Measurements from ENCODE around the gene VPS8.

The VPS8 gene, protein sequence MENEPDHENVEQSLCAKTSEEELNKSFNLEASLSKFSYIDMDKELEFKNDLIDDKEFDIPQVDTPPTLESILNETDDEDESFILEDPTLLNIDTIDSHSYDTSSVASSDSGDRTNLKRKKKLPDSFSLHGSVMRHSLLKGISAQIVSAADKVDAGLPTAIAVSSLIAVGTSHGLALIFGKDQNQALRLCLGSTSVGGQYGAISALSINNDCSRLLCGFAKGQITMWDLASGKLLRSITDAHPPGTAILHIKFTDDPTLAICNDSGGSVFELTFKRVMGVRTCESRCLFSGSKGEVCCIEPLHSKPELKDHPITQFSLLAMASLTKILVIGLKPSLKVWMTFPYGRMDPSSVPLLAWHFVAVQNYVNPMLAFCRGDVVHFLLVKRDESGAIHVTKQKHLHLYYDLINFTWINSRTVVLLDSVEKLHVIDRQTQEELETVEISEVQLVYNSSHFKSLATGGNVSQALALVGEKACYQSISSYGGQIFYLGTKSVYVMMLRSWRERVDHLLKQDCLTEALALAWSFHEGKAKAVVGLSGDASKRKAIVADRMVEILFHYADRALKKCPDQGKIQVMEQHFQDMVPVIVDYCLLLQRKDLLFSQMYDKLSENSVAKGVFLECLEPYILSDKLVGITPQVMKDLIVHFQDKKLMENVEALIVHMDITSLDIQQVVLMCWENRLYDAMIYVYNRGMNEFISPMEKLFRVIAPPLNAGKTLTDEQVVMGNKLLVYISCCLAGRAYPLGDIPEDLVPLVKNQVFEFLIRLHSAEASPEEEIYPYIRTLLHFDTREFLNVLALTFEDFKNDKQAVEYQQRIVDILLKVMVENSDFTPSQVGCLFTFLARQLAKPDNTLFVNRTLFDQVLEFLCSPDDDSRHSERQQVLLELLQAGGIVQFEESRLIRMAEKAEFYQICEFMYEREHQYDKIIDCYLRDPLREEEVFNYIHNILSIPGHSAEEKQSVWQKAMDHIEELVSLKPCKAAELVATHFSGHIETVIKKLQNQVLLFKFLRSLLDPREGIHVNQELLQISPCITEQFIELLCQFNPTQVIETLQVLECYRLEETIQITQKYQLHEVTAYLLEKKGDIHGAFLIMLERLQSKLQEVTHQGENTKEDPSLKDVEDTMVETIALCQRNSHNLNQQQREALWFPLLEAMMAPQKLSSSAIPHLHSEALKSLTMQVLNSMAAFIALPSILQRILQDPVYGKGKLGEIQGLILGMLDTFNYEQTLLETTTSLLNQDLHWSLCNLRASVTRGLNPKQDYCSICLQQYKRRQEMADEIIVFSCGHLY (N-terminal part only)

DNA sequence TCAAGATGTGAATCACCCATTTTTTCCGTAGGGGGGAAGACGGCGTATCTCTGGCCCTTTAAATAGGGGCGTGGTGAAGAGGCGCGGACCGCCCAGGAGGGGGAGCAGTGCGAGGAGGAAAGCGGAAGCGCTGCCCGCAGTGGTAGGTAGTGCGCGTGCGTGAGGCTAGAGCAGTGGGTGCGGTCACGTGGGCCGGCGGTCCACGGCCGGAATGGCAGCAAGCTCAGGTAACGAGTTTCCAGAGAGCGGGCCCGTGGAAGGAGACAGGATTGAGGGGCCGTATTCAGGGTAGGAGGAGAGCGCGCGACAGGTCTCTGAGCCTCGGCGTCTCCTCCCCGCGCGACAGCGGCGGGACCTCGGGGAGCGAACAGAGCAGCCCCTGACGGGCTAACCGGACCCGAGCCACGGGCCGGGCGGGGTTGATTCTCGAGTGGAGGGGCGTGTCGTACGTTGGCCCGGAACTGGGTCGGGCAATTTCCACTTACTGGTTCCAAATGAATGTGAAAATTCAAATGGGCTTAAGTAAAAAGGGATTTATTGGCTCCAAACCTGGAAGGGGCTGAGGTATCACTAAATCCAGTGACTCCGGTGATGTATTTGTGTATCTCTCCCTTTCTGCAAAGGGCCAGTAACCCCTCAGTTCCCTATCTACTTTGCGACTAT is at the start of gene VPS8:
TSS of gene VPS8 (plus strand) at position 168 of the 663 bp plus-strand sequence. CDS start 12,467 bp downstream, outside the sequence.
- peak; percentile 93 to 95 for DNase-seq (ENCODE audit: low read depth in 2 of 2)

DNA sequence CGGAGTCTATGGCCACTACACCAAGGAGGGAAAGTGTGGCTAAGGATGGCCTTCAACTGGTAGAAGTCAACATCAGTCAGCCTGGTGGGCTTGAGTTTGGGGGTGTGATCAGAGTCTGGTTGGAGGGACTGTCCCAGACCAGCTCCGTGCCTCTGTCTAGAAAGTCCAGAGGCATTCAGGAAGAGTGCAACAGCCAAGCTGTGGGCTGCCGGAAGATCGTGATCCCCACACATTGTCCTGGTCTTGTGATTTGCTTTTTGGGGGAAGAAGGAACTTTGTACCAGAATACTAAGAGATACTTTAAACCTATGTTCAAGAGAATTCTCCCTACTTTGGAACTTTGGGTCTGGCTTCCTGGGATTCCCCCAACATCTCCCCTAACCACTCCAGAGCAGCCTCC is 47.8 kb upstream of the VPS8 start:
- DNase-seq (ENCODE audit: low read depth in 2 of 2) = no peak

DNA sequence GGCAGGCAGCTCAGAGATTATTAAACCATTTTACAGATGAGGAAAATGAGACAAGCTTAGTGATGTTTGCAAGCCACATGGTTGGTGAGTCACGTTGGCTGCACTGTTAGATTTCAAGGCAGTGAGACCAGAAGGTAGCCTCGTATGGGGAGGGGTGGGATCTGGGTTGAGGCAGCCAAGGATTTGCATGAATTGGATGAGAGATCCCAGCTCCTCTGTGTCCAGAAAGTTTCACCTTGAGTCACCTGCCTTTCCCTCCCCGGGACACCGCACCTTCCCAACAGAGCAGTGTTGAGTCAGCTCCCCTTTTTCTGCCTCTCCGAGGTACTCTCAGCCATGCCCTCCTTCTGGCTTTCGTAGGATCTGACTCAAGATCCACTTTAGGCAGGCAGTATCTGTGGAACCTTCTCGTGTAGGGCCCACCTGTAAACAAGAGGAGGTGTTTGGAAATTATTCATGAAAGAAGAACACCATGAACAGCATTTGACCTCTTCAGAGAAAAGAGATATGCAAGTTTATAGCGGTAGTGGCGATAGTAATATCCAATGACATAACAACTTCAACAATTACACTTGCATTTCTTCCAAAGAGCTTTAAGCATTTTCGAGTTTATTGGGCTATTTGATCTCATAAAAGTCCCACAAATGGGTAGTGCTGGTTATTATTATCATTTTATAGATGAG is 46.8 kb upstream of the VPS8 start:
- no peak for DNase-seq (ENCODE audit: low read depth in 2 of 2)

DNA sequence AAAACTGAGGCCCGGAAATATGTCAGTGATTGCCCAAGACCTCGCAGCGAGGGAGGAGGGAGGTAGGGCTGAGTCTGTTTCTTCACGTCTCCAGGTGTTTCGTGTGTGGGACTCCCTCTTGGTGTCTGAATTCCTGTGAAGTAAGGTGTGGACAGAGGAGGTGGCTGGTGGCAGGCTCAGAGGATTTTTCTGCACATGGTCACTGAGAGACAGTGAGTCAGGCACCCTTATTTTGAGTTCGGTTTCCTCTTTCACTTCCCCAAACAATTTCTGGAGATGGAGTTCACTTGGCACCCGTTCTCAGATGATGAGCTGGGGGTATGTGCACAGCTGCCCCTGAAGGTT is 46.3 kb upstream of the VPS8 start:
- DNase-seq (ENCODE audit: low read depth in 2 of 2) = no peak

DNA sequence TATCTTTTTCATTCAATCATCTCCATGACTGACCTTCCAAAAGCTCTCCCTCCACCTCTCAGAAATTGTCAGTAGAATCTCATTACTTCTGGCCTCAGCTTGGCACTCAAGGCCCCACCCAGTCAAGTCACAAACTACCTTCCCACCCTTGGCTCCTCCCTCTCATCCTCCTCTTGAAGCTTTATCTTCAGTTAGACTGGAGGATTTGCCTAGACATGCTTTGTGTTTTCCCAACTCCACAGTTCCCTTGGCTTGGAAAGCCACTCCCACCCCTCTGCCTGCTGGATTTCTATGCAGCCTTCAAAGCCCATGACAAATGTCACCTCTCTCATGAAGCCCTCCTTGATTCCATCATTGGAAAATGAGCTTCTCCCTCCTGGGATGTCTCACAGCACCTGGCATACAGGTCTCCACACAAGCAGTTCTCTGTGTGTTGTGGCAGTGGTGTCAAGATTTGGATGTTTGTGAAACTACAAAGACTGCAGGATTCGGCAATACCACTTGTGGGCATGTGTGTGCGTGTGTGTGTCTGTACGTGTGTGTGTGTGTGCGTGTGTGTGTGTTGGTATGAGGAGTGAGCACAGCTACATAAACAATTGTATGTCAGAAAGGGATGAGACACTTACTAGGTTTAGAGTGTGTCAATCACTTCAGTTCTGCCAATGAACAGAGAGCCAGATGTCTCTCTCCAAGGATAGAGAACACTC is 45.3 kb upstream of the VPS8 start:
- DNase-seq (ENCODE audit: low read depth in 2 of 2) = no peak

DNA sequence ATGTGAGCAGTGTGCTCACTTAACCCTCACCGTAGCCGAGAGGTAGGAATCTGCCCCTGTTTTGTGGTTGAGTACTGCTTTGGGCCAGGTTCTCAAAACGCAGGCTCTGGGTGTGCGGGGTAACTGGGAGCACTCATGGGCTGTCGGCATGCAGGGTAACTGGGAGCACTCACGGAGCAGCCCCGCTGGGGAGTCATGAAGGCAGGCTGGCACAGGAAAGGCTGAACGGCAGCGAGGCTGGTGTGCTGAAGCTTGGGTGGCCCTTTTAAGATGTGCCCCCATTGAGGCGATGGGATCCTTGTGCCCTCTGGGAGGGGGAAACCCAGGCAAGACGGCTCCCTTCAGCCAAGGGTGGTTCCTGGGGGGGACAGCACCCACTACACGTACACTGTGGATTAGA is 44.6 kb upstream of the VPS8 start:
- no peak for DNase-seq (ENCODE audit: low read depth in 2 of 2)

DNA sequence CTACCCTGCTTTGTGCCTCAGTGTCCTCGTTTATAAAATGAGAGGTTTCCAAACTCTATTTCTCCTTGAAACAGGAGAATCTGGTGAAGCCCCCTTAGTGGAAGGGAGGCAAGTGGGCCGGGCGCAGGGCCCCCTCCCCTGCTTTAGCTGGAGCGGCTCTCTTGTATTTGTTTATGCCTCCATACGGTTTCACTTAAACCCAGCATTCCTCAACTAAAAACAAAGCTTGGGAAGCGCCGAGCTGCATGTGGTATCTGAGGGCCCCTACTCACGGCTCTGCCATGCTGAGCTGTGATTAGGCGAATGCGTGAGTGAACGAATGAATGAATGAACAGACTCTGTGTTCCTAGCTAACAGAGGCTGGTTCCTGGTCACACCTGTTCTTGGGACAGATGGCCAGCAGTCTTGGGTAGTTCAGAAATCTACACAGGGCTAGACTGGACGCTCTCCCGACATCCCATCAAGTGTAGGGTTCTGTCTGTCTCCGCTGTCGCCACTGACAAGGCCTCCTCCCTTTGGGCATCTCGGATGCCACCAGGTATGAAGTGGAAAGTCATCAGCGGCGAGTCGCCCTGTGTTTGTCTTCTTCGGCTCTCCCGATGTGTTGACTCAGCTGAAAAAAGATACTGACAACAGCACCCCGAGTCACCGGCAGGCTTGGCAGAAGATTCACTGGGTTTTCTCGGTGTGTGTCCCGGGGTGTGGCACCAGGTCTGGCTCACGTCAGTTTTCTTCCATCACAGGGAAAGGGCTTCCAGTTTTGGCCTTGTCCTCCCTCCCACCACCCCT is 42.4 kb upstream of the VPS8 start:
- no peak for DNase-seq (ENCODE audit: low read depth in 2 of 2)

DNA sequence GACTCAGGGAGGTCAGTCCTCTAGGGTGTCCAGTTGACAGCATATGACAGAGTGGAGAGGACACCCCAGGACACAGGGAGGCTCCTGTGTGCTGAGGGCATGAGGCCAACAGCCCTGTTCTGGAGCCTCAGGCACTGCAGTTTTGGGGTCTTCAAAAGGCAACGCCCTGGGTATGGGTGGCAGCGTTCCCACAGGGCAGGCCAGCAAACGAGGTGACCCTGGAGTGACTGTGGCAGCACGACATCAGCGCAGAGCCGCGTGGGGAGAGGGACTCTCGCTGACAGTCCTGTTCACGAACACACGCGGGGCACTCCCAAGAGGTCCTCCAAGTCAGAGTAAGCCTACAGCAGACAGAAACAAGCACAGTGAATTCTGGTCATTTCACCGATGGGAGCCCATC is 41.4 kb upstream of the VPS8 start:
- DNase-seq (ENCODE audit: low read depth in 2 of 2) = no peak

DNA sequence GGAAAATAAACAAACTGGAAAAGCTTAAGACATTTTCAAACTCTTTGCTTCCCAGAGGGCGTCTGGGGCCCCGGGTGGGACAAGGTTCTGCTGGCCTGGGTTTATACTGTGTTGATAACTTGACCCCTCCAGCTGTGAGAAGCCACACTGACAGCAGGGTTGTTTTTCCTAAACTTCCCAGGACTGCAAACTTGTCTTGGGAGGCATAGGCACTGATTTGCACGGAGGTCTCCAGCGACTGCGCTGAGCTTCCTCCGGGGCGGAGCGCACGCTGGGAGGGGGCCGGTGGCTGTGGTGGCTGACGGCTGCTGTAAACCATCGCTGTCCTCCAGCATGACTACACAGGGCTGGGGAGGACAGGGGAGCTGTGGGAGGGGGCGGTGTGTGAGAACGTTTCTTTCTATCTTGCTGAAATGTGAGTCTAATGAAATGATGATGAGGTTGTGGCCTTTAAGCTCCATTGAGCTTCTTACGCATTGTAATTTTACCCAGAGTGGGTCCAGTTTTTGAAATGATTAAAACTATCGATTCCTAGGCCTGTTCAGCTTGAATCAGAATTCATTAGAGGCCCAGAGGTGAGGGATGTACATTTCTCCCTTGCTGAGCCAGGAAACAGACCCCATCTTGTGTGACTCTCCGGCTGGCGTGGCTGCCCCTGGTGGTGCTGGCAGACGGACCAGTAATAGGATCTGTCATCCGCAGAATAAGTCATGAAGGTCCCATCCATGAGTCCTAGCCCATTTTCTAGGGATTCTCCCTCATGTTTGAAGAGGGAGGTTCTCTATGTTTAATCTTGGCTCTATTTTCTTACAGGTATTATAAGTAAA is 40.5 kb upstream of the VPS8 start:
- no peak for DNase-seq (ENCODE audit: low read depth in 2 of 2)

DNA sequence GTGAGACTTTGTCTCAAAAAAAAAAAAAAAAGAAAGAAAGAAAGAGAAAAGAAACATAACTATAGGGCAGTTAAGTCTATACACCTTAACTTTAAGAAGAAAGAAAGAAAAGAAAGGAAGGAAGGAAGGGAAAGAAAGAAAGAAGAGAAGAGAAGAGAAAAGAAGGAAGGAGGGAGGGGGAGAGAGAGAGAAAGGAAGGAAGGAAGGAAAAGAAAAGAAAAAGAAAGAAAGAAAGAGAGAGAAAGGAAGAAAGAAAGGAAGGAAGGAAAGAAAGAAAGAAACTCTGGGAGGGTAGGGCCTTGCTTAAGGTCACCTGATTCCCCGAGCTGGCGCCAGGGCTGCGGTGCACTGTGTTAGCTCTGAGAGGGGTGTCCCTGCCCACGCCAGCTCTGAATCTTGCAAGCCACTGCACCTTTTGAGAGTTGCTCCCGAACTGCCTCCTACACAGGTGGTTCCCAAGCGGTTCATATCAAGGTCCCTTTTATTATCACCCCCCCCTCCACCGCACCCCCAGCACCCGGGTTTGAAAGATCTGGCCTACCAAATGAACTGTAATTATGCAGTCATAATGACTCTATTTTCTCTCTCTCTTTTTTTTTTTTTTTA is 39.2 kb upstream of the VPS8 start:
- DNase-seq (ENCODE audit: low read depth in 2 of 2) = no peak

DNA sequence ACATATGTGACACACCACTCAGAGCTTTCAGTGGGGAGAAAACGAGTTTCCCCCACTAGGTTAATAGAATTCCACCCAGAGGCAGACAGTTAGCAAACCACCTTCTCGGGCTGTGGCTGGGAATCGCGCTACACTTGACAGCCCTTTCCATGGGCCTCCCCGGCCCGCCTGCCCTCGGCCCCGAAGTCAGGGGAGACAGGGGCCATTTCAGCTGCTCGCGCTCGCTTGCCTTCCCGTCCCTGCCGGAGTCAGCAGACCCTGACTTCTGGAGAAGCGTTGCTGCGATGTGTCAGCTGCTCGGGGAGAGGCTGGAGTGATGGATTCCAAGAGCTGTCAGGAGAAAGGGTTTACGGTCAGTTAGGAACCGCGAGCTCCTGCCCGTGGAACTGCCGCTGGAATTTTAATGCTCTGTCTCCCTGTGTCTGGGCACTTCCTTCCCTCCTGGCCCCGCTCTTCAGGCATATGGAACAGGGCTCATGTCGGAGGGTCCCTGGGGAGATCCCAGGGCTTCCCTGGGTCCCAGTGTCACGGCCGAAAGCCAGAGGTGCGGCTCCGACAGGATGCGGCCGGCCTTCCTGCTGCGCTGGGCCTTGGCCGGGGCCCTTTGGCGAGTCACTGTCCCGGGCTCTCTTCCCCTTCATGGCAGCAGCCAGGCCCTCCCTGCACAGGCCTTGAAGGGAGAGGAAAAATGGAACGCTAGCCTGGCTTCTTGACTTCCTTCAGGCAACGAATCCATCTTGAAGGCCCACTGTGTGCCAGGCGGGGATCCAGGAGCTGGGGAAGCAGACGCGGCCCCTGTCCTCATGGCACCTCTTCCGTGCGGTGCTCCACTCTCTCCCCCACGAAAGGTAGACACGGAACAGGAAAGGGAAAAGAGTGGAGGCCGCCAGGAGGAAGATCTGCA is 38.4 kb upstream of the VPS8 start:
- DNase-seq (ENCODE audit: low read depth in 2 of 2) = no peak

DNA sequence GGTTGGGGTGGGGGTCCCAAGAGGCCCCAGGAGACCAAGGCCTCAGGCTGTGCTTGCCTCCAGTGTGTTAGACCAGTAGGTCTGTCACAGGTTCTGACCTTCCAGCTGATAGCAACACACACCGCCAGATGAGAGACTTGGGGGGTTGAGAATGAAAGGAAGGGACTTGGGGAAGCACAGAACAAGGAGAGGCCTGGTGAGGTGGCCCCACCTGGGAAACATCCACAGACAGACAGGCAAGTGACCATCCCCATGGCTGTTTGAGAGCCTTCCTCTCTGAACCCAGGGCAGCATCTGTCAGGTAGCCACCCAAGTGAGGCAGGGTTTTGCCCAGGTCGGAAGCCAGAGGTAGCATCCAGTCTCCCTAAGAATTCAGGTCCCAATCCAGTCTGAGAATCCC is 35.0 kb upstream of the VPS8 start:
- DNase-seq (ENCODE audit: low read depth in 2 of 2) = no peak

DNA sequence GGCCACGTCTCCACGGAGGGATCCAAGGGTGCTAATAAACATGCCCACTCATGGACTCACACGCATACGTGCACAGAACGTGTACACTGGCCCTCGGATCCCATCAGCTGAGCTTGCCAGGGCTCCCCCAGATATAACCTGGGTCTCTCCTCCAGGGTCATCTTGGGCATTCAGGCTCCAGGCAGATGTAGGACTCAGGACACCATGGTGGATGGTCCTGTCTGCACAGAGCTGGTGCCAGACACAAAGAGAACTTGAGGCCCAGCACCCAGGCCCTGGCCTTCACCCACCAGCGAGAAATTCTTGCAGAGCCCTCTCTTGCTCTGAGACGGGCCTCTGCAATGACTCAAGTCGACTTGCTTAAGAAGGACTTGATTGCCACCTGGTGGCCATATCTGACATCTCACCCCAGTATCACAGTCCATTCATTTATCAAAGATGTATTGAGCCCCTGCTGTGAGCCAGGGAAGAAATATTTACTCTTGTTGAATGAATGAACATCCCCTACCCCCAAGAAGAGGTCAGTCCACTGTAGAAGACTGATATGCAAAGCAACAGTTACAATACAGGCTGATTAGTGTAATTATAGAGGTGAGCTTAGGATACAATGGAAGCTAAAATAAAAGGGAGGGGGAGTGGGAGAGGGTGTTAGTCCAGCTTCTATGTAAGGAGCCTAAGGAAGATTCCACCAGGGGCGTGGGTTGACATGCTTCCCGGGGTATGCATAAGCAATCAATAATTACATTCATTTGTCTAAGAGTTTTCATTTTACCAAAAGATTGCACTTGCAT is 34.2 kb upstream of the VPS8 start:
- peak; percentile 73 for DNase-seq (ENCODE audit: low read depth in 2 of 2)

DNA sequence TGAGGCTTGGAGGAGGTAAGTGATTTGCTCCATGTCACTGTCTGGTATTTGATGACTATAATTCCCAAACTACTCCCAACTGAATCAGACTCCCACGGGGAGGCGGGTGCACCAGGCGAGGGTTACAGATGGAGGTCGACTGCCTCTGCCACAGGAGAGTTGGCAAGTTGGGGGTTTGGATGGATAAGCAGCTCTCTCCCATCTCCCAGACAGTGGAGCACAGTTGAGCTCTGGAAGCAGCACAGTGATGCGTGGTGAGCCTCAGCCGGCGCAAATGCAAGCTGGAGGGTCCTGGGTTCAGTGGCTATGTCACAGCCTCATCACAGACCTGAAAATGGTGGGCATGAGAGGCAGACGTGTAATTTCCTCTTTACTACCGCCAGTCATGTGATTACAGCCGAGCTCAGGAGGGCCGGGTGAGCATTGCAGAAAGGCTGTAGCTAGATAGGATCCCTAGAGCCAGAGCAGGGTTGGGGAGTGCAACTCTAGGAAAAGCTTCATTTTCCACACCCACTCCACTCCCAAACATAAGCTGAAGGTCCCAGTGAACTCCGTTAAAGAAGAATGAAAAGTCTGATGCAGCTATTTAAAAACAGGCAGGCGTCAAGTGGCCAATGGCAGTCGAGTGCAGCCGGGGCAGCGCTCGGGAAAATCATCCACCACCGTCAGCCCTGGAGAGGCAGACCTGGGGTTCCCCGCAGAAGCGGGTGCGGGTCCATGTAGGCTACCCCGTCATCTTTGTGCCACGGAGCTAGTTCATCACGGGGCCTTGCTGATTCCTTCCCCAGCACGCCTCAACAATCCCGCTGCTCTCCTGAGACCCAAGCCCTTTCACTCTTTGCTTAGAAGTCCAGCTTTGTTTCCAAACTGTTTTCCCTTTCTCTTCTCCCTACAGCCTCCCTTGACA is 33.3 kb upstream of the VPS8 start:
- no peak for DNase-seq (ENCODE audit: low read depth in 2 of 2)

DNA sequence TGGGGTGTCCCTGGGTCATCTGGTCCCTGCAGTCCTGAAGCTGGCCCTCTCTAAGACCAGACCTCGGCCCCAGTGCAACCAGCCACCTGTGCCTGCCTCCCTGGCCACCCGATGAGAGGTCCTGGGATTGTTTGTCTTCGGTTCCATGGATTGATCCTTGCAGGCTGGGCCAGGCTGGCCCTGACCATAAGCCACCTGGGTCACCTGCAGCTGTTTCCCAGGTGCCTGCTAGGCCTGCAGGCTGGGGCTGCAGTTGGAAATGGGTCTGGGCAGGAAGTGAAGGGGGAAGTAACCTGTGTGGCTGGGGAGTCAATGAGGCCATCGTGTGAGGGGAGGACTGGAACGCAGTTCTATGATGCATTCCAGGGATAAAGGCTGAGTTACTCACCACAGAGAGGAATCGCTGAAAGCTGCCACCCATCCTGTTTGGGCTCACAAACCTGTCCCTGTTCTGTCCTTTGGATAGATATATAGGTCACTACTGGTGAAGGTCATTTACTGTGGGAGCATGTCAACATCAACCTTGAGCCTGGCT is 30.9 kb upstream of the VPS8 start:
- DNase-seq (ENCODE audit: low read depth in 2 of 2) = no peak

Measured in activated CD4-positive, alpha-beta T cell treated with anti-CD3 and anti-CD28 coated beads for 24 hours (primary cell).